K562 (cell line): ENCODE data around the gene EMC6.

Source experiments
- BHLHE40 ChIP-seq: IDR thresholded peaks from 2 replicates; pipeline ENCODE4 v1.6.1; 2011; ENCODE audit warnings: low read length, improper control_type of control experiment
- CTCF ChIP-seq, 3 experiments: IDR thresholded peaks in 2 of 3; conservative IDR thresholded peaks in 1 of 3; 2 replicates each; pipeline ENCODE4 v1.5.1; 2011 to 2012; ENCODE audit warnings: low read length in 3 of 3, mild to moderate bottlenecking in 3 of 3, control low read depth in 2 of 3, improper control_type of control experiment in 1 of 3, inconsistent platforms in 1 of 3, low read depth in 1 of 3, mixed read lengths in 1 of 3, moderate library complexity in 1 of 3; ENCODE audit not compliant: insufficient read depth in 2 of 3
- E2F4 ChIP-seq: sonication (generic); formaldehyde crosslinking; IDR thresholded peaks from 2 replicates; pipeline ENCODE4 v1.8.0; 2022; ENCODE audit warnings: mild to moderate bottlenecking, low read depth, missing genetic modification reagents
- LARP7 ChIP-seq: fragments of 450-650 bp; IDR thresholded peaks from 2 replicates; pipeline ENCODE4 v1.6.1; 2016
- MAFG ChIP-seq: fragments of 450-650 bp; conservative IDR thresholded peaks from 2 replicates; pipeline ENCODE4 v1.6.1; 2016; ENCODE audit warnings: missing genetic modification characterization, missing compliant biosample characterization
- POLR2AphosphoS5 ChIP-seq: IDR thresholded peaks from 2 replicates; pipeline ENCODE4 v1.6.1; 2011; ENCODE audit warnings: mild to moderate bottlenecking, low read depth, low read length, moderate library complexity; ENCODE audit not compliant: control insufficient read depth, insufficient read depth
- REST ChIP-seq, 2 experiments: fragments of 450-650 bp; formaldehyde crosslinking in 1 of 2; IDR thresholded peaks; 2 replicates each; pipeline versions ENCODE4 v1.4.0 to v1.6.1; 2014 to 2020; ENCODE audit warnings: mild to moderate bottlenecking in 2 of 2, borderline replicate concordance in 1 of 2, low read depth in 1 of 2
- SAFB2 ChIP-seq: fragments of 200-400 bp; formaldehyde crosslinking; IDR thresholded peaks from 2 replicates; pipeline ENCODE4 v1.6.1; 2018; ENCODE audit warnings: borderline replicate concordance, low read length, low read depth, moderate library complexity; ENCODE audit not compliant: severe bottlenecking
- SNRNP70 ChIP-seq: fragments of 200-400 bp; formaldehyde crosslinking; optimal IDR thresholded peaks from 2 replicates; pipeline ENCODE3; 2017; ENCODE audit warnings: low read depth, low read length
- USF1 ChIP-seq: sonication (generic); formaldehyde crosslinking; IDR thresholded peaks from 2 replicates; pipeline ENCODE4 v1.9.0; 2022; ENCODE audit warnings: mild to moderate bottlenecking, missing genetic modification reagents
- ZNF23 ChIP-seq: fragments of 250-450 bp; sonication (Bioruptor Pico); IDR thresholded peaks from 2 replicates; pipeline ENCODE4 v1.4.0; 2020; ENCODE audit warnings: mild to moderate bottlenecking
- ZNF583 ChIP-seq: fragments of 250-450 bp; sonication (Bioruptor Pico); IDR thresholded peaks from 2 replicates; pipeline ENCODE4 v1.4.0; 2020
- ZNF75A ChIP-seq: fragments of 450-650 bp; formaldehyde crosslinking; IDR thresholded peaks from 2 replicates; pipeline ENCODE4 v1.4.0; 2020; ENCODE audit warnings: mild to moderate bottlenecking

- TF ChIP-seq LARP7 (no peak), USF1 (CRISPR knock-in tag) (no peak), REST (IDR thresholded peaks at IDR 0.05; ENCODE audit: borderline replicate concordance) (no peak), REST (CRISPR knock-in tag; IDR thresholded peaks at IDR 0.05; ENCODE audit: low read depth) (no peak), SAFB2 (no peak), BHLHE40 (no peak), ZNF583 (CRISPR knock-in tag) (no peak), POLR2AphosphoS5 (no peak), ZNF23 (CRISPR knock-in tag) (no peak), MAFG (tag) (no peak), SNRNP70 (no peak), ZNF75A (no peak), CTCF (IDR thresholded peaks at IDR 0.05 in 2 of 3, conservative IDR thresholded peaks at IDR 0.05 in 1 of 3; ENCODE audit: insufficient read depth in 2 of 3, low read depth in 1 of 3, low read length in 3 of 3) (no peak), E2F4 (no peak)
Observed at GRCh38 chr17:3658784-3659449, 9.7 kb upstream of the EMC6 start.
